ENCODE results near the gene ELMOD1.

The ELMOD1 gene

DNA sequence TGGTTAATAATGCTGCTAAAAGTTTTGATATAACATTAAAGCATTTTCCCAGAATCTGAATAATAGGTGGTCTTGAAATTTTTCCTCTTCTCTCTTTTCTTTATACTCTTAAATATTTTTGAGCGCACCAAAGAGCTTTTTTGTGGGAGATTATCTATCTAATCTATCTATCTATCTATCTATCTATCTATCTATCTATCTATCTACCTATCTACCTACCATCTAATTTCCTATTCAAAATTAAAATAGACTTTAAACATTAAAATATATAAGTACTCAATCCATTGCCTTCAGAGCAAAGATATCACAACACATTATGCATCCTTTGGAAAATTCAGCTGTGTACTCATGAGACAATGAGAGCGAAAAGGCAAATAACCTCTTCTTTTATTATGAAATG lies 55.8 kb downstream of the ELMOD1 start:
- H3K4me3 ChIP-seq (ENCODE audit: low read depth, low read length): no peak overlapping the region
- no peaks in the 10 kb centered on the region for H3K4me1 ChIP-seq (ENCODE audit: control insufficient read depth, insufficient read depth, low read length)
- CTCF ChIA-PET: interaction anchor here (0.6 kb wide), 1 partner anchor 465 kb away, joined by 3 read pairs; no protein-coding TSS in a partner anchor
- H3K9me3 ChIP-seq (ENCODE audit: control insufficient read depth, insufficient read depth, low read depth, low read length): no peaks in the 10 kb centered on the region
- H3K36me3 ChIP-seq (ENCODE audit: control insufficient read depth in 2 of 2, insufficient read depth in 1 of 2, low read length in 2 of 2): no peaks in the 10 kb centered on the region
- TF ChIP-seq ZNF16 (tag by site-specific recombination; IDR thresholded peaks at IDR 0.05; ENCODE audit: low read depth) (no peak), ZNF202 (tag by site-specific recombination; IDR thresholded peaks at IDR 0.05; ENCODE audit: borderline replicate concordance) (no peak), ZSCAN5A (tag by site-specific recombination; IDR thresholded peaks at IDR 0.05) (no peak), ZIC2 (tag by site-specific recombination; IDR thresholded peaks at IDR 0.05) (no peak), ZNF184 (tag by site-specific recombination; IDR thresholded peaks at IDR 0.05) (no peak), SP7 (tag by site-specific recombination; IDR thresholded peaks at IDR 0.05) (no peak), SP2 (tag by site-specific recombination; IDR thresholded peaks at IDR 0.05) (no peak), ZXDB (tag by site-specific recombination; IDR thresholded peaks at IDR 0.05) (no peak), MYNN (tag by site-specific recombination; IDR thresholded peaks at IDR 0.05; ENCODE audit: borderline replicate concordance) (no peak), SETDB1 (IDR thresholded peaks at IDR 0.05; ENCODE audit: insufficient read length, low read length) (no peak), ZNF404 (tag by site-specific recombination; IDR thresholded peaks at IDR 0.05) (no peak)
- TF ChIP-seq, protein P1, sequence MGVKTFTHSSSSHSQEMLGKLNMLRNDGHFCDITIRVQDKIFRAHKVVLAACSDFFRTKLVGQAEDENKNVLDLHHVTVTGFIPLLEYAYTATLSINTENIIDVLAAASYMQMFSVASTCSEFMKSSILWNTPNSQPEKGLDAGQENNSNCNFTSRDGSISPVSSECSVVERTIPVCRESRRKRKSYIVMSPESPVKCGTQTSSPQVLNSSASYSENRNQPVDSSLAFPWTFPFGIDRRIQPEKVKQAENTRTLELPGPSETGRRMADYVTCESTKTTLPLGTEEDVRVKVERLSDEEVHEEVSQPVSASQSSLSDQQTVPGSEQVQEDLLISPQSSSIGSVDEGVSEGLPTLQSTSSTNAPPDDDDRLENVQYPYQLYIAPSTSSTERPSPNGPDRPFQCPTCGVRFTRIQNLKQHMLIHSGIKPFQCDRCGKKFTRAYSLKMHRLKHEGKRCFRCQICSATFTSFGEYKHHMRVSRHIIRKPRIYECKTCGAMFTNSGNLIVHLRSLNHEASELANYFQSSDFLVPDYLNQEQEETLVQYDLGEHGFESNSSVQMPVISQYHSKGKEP (tag by site-specific recombination; IDR thresholded peaks at IDR 0.05): no peak
- POLR2A ChIA-PET: no interaction called here
- no peak overlapping the region for H3K27ac ChIP-seq (ENCODE audit: extremely low read depth, low read depth, low read length)

GRCh38 chr11:107648242-107648641 lies 57.3 kb downstream of the ELMOD1 start:
- CTCF ChIA-PET: interaction anchor here (0.7 to 0.8 kb wide), 2 partner anchors 10 to 23 kb away, joined by 3 read pairs; no protein-coding TSS in a partner anchor
- Histone ChIP-seq H3K27ac (ENCODE audit: extremely low read depth, low read depth, low read length) (no peak overlapping the region), H3K4me1 (ENCODE audit: control insufficient read depth, insufficient read depth, low read length) (no peaks in the 10 kb centered on the region), H3K9me3 (ENCODE audit: control insufficient read depth, insufficient read depth, low read depth, low read length) (no peaks in the 10 kb centered on the region), H3K36me3 (ENCODE audit: control insufficient read depth in 2 of 2, insufficient read depth in 1 of 2, low read length in 2 of 2) (no peaks in the 10 kb centered on the region), H3K4me3 (ENCODE audit: low read depth, low read length) (no peak overlapping the region)
- POLR2A ChIA-PET: no interaction called here
- TF ChIP-seq ATF2 (tag by site-specific recombination; IDR thresholded peaks at IDR 0.05; ENCODE audit: low read depth) (no peak), ZNF701 (tag by site-specific recombination; IDR thresholded peaks at IDR 0.05) (no peak), ZNF132 (tag by site-specific recombination; IDR thresholded peaks at IDR 0.05; ENCODE audit: borderline replicate concordance) (no peak), TSHZ1 (tag by site-specific recombination; IDR thresholded peaks at IDR 0.05; ENCODE audit: borderline replicate concordance) (no peak), ZNF138 (tag by site-specific recombination; IDR thresholded peaks at IDR 0.05; ENCODE audit: borderline replicate concordance) (no peak), ZNF747 (tag by site-specific recombination; IDR thresholded peaks at IDR 0.05) (no peak)
- TF ChIP-seq, protein P2, sequence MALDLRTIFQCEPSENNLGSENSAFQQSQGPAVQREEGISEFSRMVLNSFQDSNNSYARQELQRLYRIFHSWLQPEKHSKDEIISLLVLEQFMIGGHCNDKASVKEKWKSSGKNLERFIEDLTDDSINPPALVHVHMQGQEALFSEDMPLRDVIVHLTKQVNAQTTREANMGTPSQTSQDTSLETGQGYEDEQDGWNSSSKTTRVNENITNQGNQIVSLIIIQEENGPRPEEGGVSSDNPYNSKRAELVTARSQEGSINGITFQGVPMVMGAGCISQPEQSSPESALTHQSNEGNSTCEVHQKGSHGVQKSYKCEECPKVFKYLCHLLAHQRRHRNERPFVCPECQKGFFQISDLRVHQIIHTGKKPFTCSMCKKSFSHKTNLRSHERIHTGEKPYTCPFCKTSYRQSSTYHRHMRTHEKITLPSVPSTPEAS (tag by site-specific recombination; IDR thresholded peaks at IDR 0.05): no peak
- TF ChIP-seq, protein P3, sequence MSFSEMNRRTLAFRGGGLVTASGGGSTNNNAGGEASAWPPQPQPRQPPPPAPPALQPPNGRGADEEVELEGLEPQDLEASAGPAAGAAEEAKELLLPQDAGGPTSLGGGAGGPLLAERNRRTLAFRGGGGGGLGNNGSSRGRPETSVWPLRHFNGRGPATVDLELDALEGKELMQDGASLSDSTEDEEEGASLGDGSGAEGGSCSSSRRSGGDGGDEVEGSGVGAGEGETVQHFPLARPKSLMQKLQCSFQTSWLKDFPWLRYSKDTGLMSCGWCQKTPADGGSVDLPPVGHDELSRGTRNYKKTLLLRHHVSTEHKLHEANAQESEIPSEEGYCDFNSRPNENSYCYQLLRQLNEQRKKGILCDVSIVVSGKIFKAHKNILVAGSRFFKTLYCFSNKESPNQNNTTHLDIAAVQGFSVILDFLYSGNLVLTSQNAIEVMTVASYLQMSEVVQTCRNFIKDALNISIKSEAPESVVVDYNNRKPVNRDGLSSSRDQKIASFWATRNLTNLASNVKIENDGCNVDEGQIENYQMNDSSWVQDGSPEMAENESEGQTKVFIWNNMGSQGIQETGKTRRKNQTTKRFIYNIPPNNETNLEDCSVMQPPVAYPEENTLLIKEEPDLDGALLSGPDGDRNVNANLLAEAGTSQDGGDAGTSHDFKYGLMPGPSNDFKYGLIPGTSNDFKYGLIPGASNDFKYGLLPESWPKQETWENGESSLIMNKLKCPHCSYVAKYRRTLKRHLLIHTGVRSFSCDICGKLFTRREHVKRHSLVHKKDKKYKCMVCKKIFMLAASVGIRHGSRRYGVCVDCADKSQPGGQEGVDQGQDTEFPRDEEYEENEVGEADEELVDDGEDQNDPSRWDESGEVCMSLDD (tag by site-specific recombination; IDR thresholded peaks at IDR 0.05): no peak
- TF ChIP-seq, protein P4, sequence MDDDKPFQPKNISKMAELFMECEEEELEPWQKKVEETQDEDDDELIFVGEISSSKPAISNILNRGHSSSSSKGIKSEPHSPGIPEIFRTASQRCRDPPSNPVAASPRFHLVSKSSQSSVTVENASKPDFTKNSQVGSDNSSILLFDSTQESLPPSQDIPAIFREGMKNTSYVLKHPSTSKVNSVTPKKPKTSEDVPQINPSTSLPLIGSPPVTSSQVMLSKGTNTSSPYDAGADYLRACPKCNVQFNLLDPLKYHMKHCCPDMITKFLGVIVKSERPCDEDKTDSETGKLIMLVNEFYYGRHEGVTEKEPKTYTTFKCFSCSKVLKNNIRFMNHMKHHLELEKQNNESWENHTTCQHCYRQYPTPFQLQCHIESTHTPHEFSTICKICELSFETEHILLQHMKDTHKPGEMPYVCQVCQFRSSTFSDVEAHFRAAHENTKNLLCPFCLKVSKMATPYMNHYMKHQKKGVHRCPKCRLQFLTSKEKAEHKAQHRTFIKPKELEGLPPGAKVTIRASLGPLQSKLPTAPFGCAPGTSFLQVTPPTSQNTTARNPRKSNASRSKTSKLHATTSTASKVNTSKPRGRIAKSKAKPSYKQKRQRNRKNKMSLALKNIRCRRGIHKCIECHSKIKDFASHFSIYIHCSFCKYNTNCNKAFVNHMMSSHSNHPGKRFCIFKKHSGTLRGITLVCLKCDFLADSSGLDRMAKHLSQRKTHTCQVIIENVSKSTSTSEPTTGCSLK (tag by site-specific recombination; IDR thresholded peaks at IDR 0.05): no peak
